Measurements from ENCODE around the gene SLC24A3. TPM values are rescaled to one million over a fixed set of nuclear protein-coding genes. Genes with fewer than 3 reads are reported as not detected.

SLC24A3 gene
- total and polyA plus RNA-seq, 9 donors, result 4.8 to 40.5 (median 18.6) TPM

DNA sequence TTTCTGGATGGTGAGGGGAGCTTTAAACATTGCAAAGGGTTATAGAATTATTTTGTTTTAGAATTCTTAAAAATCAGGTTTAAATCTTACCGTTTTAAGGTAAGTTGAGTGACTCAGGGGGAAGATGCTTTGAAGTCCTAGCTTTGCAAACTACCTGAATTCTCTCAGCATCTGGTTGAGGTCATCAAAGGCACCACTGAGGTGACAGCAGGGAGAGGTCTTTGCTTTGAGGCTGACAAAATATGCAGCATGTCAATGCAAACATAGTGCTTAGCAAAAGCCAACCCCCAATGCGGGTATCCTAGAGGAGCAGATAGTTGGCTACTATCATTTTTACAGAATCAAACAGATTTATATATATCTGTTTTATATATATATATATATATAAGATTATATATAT, 219.5 kb downstream of the SLC24A3 start:
- intact Hi-C loops (cut with DNase I), result no loop called here
- H3K27ac ChIP-seq, result no peak overlapping the region
- 84 to 94% (median 86%) methylated on average over 2 of the region's 2 CpGs for WGBS, 3 donors
- H3K27me3 ChIP-seq, result no peaks in the 10 kb centered on the region
- H3K36me3 ChIP-seq, result no peaks in the 10 kb centered on the region
- no peak for DNase-seq
- H3K4me3 ChIP-seq, result no peak overlapping the region
- TF ChIP-seq, protein P1, sequence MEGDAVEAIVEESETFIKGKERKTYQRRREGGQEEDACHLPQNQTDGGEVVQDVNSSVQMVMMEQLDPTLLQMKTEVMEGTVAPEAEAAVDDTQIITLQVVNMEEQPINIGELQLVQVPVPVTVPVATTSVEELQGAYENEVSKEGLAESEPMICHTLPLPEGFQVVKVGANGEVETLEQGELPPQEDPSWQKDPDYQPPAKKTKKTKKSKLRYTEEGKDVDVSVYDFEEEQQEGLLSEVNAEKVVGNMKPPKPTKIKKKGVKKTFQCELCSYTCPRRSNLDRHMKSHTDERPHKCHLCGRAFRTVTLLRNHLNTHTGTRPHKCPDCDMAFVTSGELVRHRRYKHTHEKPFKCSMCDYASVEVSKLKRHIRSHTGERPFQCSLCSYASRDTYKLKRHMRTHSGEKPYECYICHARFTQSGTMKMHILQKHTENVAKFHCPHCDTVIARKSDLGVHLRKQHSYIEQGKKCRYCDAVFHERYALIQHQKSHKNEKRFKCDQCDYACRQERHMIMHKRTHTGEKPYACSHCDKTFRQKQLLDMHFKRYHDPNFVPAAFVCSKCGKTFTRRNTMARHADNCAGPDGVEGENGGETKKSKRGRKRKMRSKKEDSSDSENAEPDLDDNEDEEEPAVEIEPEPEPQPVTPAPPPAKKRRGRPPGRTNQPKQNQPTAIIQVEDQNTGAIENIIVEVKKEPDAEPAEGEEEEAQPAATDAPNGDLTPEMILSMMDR (IDR thresholded peaks at IDR 0.05), result no peak
- TF ChIP-seq EP300 (IDR thresholded peaks at IDR 0.05) (no peak), POLR2A (IDR thresholded peaks at IDR 0.05) (no peak)
- H3K4me1 ChIP-seq (ENCODE audit: insufficient read depth), result no peaks in the 10 kb centered on the region
- H3K9me3 ChIP-seq, result no peaks in the 10 kb centered on the region

DNA sequence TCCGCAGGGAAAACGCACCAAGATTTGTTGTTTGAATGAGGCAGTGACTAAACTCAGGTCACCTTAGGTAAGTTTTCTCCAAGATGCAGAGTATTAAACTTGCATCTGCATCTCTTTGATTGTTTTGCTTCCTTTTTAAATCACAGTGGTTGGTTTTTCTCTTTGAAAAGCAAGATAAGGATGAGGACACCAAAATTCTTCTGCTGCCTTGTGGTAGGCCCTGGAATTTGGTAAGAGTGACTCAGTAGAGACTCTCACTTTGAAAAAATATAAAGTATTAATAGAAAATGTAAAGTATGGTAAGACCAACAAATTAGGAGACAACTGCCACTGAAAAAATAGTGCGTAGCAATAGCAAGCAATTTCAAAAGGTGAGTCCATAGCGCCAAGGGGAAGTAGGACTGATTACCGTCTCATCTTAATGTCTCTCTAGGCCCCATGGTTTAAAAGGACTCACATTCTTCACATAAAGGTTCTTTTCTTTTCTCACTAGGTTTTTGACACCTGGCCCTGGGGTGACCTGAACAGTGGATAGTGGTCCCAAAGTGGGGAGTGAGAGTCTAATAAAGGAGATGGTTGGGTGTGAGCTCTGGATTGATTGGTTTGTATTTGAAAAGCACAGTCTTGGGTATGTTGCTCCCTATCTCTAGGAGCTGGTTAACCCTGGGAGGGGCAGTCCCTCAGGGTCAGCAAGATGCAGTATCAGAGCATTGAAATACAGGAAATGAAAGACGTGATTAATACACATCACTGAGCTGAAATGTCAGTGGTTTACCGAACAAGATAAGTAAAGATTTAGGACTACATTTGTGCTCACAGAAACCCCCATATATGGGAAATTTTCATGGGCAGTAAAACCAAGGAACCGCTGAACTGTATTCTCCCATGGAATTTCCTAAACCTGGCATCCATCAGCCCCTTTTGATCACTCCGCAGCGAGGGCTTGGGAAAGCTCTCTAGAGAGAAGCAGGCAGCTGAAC, 221.2 kb downstream of the SLC24A3 start:
- no peak for TF ChIP-seq EP300 (IDR thresholded peaks at IDR 0.05)
- no peak for TF ChIP-seq POLR2A (IDR thresholded peaks at IDR 0.05)
- TF ChIP-seq, protein P1 (IDR thresholded peaks at IDR 0.05), result no peak
- Histone ChIP-seq H3K4me1 (ENCODE audit: insufficient read depth) (no peaks in the 10 kb centered on the region), H3K27ac (no peak overlapping the region), H3K4me3 (no peak overlapping the region), H3K9me3 (no peaks in the 10 kb centered on the region), H3K36me3 (no peaks in the 10 kb centered on the region), H3K27me3 (no peaks in the 10 kb centered on the region)
- DNase-seq, result no peak
- 54 to 72% (median 62%) methylated on average over 10 of the region's 10 CpGs for WGBS, 3 donors
- intact Hi-C loops (cut with DNase I), result no loop called here

DNA sequence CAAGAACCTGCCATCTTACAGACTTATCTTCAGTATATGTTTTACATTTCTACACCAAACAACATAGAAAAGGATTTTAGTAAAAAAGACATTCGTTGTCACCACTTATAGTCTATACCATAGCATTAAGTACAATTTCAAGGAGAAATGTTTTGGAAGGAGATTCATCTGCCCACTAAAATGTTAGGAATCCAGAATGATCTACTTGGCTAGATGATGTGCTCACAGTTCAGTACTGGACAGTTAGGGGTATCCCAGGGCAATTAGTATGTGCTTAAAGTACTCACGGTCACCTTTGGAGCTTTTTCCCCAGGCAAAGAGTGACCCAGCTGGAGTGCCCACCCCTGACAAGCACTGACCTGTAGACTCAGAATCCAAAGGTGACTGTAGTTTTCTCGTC, 222.9 kb downstream of the SLC24A3 start:
- H3K4me1 ChIP-seq (ENCODE audit: insufficient read depth), result no peaks in the 10 kb centered on the region
- whole genome bisulfite sequencing, 3 donors, result 85 to 89% (median 86%) methylated on average over 3 of the region's 3 CpGs
- no peak overlapping the region for H3K4me3 ChIP-seq
- H3K27me3 ChIP-seq, result no peaks in the 10 kb centered on the region
- no peaks in the 10 kb centered on the region for H3K9me3 ChIP-seq
- no peak for DNase-seq
- no peaks in the 10 kb centered on the region for H3K36me3 ChIP-seq
- TF ChIP-seq, protein P1 (IDR thresholded peaks at IDR 0.05), result no peak
- TF ChIP-seq POLR2A (IDR thresholded peaks at IDR 0.05) (no peak), EP300 (IDR thresholded peaks at IDR 0.05) (no peak)
- H3K27ac ChIP-seq, result no peak overlapping the region
- intact Hi-C loops (cut with DNase I), result no loop called here

DNA sequence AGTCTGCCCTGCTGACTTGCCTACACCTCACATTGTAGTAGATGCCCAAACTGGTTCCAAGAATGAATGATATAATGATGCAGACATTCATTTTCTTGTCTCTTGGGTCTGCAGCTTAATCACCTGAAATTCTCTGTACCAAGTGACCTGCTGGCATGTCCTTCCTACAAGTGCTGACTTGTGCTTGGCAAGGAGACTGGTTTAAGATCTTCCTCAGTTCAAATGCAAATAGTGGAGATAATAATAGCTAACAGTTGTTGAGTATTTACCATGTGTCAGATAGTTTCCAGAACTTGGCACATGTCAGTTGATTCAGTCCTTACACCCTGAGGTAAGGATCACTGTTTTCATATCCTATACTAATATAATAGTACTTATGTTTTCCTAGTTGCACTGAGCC, 223.4 kb downstream of the SLC24A3 start:
- TF ChIP-seq POLR2A (IDR thresholded peaks at IDR 0.05) (no peak), EP300 (IDR thresholded peaks at IDR 0.05) (no peak)
- TF ChIP-seq, protein P1 (IDR thresholded peaks at IDR 0.05), result no peak
- intact Hi-C loops (cut with DNase I), result no loop called here
- no peak overlapping the region for H3K27ac ChIP-seq

More for the DNA sequence above, 223.4 kb downstream of the SLC24A3 start:
- DNase-seq, result no peak
- H3K9me3 ChIP-seq, result no peaks in the 10 kb centered on the region
- H3K27me3 ChIP-seq, result no peaks in the 10 kb centered on the region
- H3K4me1 ChIP-seq (ENCODE audit: insufficient read depth), result no peaks in the 10 kb centered on the region
- H3K4me3 ChIP-seq, result no peak overlapping the region
- no peaks in the 10 kb centered on the region for H3K36me3 ChIP-seq
